OCI-M2 (cell line): ENCODE data around the gene CFAP46.
"Not testable (repeated sequence)": the region's sequence is repeated elsewhere in the genome, so short reads cannot be mapped to it uniquely, and the experiment has no call there.

ENCODE experiments used
- DNase-seq: peaks from one replicate; lab custom pipeline; 2025; ENCODE audit not compliant: unreplicated experiment; lab: John Stamatoyannopoulos, UW

CFAP46 gene

DNA sequence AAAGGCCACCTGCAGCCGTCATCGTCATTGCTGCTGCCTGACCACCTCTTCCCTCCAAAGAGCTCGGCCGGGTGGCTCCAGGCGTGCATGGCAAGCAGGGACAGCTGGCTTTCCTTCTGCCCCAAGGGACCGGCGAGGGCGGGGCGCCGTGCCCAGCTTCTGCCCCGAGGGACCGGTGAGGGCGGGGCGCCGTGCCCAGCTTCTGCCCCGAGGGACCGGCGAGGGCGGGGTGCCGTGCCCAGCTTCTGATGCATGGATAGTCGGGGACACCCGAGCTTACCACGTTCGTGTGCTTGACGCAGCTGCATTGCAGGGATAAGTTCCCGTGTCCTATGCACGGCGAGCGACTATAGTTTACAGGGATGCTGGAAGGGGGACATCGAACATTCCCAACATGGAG, 27.0 kb downstream of the CFAP46 start:
- no peak for DNase-seq

DNA sequence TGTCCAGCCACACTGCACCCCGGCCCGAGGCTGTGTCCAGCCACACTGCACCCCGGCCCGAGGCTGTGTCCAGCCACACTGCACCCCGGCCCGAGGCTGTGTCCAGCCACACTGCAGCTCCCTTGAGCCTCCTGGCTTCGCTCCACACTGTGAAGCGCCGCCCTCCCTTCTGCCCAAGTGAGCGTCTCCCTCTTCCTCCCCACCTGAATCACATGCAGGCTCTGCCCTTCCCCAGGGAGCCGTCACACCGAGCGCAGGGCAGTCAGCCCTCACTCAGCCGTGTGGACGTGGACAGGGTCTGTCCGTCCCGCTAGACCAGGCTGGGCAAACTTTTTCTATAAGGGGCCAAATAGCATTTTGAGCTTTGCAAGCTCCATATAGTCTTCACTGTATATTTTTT, 27.6 kb downstream of the CFAP46 start:
- no peak for DNase-seq

DNA sequence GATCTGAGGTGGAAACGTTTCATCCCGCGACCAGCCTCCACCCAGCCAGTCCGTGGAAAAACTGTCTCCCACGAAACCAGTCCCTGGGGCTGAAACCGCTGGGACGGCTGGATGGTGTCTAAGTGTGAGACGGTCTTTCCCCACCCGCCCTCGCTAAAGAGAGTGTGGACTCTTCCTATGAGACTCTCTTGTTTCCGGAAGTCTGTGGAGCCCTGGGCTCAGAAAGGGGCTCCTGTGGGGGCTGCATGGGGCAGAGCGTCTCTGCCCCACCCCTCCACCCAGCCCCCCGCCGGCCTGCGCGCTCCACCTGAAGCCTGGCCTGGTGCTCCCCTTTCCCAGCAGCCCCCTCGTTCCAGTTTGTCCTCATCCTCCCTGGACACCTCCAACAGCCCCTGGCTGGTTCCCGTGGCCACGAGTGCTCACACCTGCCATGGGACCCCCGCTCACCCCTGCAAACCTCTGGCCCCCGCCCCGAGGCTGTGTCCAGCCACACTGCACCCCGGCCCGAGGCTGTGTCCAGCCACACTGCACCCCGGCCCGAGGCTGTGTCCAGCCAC, 28.7 kb downstream of the CFAP46 start:
- DNase-seq = no peak

- no peak for DNase-seq
These were observed 29.4 kb downstream of the CFAP46 start for GRCh38 chr10:132912713-132913558.

GRCh38 chr10:132912225-132912712, 30.1 kb downstream of the CFAP46 start:
- no peak for DNase-seq

- no peak for DNase-seq
These were observed 30.6 kb downstream of the CFAP46 start for GRCh38 chr10:132911786-132912097.

GRCh38 chr10:132910901-132911785, 31.2 kb downstream of the CFAP46 start:
- no peak for DNase-seq

- DNase-seq = no peak
These were observed 32.0 kb downstream of the CFAP46 start for GRCh38 chr10:132910186-132910880.

DNA sequence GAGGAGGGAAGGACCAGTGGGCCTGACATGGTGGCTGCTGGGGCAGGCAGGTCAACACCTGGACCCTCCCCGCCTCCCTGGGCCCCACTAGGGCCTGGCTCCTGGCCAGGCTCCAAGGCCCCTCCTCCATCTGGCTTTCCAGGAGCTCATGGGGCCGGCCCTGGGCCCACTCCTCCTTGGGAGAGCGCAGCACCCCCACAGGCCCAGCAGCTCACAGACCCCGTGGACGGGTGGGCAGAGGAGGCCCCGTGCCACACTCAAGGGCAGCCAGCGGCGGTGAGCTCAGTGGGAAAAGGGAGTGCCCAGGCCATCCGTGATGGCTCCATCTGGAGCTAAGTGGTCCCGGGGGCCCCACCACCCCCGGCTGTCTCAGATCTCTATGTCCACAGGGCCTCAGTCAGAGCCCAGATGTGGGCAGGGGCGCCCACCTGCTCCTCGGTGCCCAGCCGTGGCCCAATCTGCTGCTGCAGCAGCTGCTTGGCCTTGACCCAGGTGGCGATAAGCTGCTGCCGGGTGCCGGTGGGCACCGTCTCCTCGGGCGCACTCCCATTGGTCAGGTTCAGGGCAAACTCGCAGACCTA, 32.8 kb downstream of the CFAP46 start:
- DNase-seq = no peak

- no peak for DNase-seq
These were observed 33.6 kb downstream of the CFAP46 start for GRCh38 chr10:132908621-132909295.

GRCh38 chr10:132907821-132908620, 34.3 kb downstream of the CFAP46 start:
- no peak for DNase-seq

- DNase-seq = no peak
These were observed 35.5 kb downstream of the CFAP46 start for GRCh38 chr10:132906836-132907235.

GRCh38 chr10:132906106-132906505, 36.3 kb downstream of the CFAP46 start:
- DNase-seq = no peak

DNA sequence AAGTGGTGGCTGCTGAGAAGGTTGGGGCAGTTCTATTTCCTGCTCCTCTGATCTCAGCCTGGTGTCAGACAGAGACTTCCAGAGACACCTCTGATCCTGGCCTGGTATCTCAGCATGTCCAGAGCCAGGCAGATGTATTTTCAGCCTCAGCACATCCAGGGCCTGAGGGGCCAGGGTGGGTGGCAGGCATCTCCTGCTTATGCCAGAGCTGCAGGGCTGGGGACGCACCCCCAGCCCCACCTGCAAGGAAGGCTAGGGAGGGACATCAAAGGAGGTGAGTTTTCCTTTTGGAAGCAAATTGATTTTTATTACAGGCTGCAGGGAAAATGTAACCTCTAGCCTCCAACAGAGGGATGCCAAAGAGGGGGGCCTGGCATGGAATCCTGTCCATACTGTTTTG, 36.7 kb downstream of the CFAP46 start:
- DNase-seq = no peak

DNA sequence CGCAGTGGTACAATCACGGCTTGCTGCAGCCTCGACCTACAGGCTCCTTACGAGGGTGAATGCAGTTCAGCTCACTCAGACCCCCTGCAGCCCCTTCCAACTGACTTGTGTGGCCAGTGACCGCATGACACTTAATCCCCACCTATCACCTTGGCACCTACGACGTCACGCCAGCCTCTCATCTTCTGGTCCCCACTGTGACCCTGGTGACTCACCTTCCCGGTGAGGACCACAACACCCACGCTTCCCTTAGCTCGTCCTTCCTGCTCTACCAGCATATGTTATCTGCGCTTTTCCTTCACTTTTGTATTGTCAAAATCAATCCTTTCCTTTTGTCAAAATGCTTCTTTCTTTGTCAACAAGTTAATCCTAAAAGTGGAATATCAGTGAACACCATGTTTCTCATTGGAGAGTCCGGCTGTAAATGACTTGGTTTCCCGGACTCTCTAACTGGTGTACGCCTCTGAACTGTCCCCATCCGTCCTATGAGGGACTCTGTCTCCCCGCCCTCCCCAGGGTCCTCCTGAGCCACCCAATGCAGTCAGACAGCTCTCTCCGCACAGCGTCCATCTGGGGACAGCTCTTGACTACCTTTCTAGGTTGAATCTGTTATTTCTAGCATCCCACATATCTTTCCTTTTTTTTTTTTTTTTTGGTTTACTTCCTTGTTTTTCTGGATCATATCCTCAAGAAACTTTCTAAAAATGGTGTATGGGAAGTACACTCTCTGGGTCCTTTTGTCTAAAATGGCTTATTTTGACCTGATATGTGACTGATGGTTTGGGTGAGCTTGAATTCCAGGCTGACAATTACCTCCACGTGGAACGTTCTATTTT, 37.3 kb downstream of the CFAP46 start:
- DNase-seq = no peak

DNA sequence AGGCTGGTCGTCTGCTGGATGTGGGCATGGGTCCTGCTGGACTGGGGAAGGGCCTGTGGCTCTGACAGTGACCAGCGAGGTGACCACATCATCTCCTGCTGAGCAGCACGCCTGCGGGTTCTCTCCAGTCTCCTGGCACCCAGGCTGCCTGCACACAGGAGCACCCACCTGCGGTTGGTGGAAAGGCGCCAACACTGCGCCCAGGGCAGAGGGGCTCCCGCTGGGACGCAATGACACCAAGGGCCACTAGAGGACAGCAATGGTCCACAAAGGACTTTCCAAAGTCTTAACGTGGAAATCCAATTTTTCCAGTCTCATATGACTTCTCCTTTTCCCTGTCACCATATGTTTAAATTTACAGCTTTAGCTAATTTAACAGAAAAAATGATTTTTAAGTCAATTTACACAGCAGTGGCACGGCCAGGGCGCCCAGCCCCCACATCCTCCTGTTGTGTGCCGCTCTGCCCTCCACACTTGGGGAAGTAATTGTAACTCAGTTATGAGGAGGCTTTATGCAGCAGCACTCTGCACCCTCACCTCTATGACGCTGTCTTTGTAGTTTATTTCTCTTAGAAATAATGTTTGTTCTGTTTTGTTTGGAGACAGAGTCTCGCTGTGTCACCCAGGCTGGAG, 38.1 kb downstream of the CFAP46 start:
- no peak for DNase-seq

- not testable (repeated sequence) for DNase-seq
These were observed 39.5 kb downstream of the CFAP46 start for GRCh38 chr10:132902656-132903575.
